ENCODE data around the gene TMEM255B. TPM values are rescaled to one million over a fixed set of nuclear protein-coding genes. Genes with fewer than 3 reads are reported as not detected.
"Not testable (repeated sequence)": the region's sequence is repeated elsewhere in the genome, so short reads cannot be mapped to it uniquely, and the experiment has no call there.

Gene TMEM255B
- polyA plus RNA-seq, 3 donors = 5.1 to 7.5 (median 5.9) TPM

DNA sequence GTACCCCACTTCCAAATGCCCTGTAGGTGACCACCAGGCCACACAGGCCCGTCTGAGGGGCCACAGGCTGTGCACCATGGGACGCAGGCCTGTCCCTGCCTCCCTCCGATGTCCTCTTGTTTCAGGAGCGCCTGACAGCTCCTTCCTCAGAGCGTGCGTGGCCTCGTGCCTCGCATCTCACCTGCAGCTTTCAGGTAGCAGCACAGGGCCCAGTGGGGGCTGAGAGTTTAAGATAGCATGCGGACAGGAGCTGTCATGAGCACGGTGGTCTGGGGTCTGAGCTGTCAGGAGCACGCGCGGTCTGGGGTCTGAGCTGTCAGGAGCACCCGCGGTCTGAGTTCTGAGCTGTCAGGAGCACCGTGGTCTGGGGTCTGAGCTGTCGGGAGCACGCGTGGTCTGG is 64.7 kb downstream of the TMEM255B start:
- DNase-seq = no peak
- Mint-ChIP-seq H3K27ac (no peak overlapping the region), H3K9me3 (peaks cover 19 to 83% (median 44%) of the 10 kb centered on the region in 7 donors), H3K27me3 (ENCODE audit: low read depth in 3 of 3) (peaks cover 0 to 2% (median 2%) of the 10 kb centered on the region in 3 donors), H3K4me1 (no peaks in the 10 kb centered on the region), H3K4me3 (no peak overlapping the region), H3K36me3 (peaks cover 37 to 80% of the 10 kb centered on the region in 2 donors)
- Histone ChIP-seq H3K4me2 (replicated peaks; ENCODE audit: extremely low read depth, low read length, poor library complexity, severe bottlenecking) (no peak overlapping the region), H3K27me3 (ENCODE audit: control insufficient read depth in 2 of 2, insufficient read depth in 2 of 2, low read length in 2 of 2) (no peaks in the 10 kb centered on the region), H3K27ac (ENCODE audit: low read depth in 1 of 2, low read length in 2 of 2) (no peak overlapping the region), H4K20me1 (ENCODE audit: insufficient read depth, low read length) (no peaks in the 10 kb centered on the region), H3K79me2 (ENCODE audit: insufficient read depth, low read length) (no peaks in the 10 kb centered on the region), H3K9me3 (replicated peaks in 1 of 2; ENCODE audit: control insufficient read depth in 1 of 2, insufficient read depth in 1 of 2, low read length in 2 of 2) (peaks cover 45 to 89% of the 10 kb centered on the region in 2 donors), H3K4me1 (ENCODE audit: control insufficient read depth in 1 of 2, insufficient read depth in 2 of 2, low read length in 2 of 2) (no peaks in the 10 kb centered on the region), H3K36me3 (replicated peaks in 1 of 2; ENCODE audit: control insufficient read depth in 1 of 2, insufficient read depth in 2 of 2, low read length in 2 of 2) (peaks cover 4 to 25% of the 10 kb centered on the region in 2 donors), H2AFZ (ENCODE audit: insufficient read depth, low read depth, low read length, poor library complexity, severe bottlenecking) (no peak overlapping the region), H3K4me3 (replicated peaks in 1 of 3; ENCODE audit: low read depth in 2 of 3, low read length in 3 of 3) (no peak overlapping the region), H3K9ac (ENCODE audit: insufficient read depth, low read length, poor library complexity, severe bottlenecking) (no peak overlapping the region)
- intact Hi-C loops (cut with micrococcal nuclease) = no loop called here
- 85% methylated on average over 15 of the region's 19 CpGs for WGBS (ENCODE audit: insufficient coverage)
- TF ChIP-seq, protein P1, sequence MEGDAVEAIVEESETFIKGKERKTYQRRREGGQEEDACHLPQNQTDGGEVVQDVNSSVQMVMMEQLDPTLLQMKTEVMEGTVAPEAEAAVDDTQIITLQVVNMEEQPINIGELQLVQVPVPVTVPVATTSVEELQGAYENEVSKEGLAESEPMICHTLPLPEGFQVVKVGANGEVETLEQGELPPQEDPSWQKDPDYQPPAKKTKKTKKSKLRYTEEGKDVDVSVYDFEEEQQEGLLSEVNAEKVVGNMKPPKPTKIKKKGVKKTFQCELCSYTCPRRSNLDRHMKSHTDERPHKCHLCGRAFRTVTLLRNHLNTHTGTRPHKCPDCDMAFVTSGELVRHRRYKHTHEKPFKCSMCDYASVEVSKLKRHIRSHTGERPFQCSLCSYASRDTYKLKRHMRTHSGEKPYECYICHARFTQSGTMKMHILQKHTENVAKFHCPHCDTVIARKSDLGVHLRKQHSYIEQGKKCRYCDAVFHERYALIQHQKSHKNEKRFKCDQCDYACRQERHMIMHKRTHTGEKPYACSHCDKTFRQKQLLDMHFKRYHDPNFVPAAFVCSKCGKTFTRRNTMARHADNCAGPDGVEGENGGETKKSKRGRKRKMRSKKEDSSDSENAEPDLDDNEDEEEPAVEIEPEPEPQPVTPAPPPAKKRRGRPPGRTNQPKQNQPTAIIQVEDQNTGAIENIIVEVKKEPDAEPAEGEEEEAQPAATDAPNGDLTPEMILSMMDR (IDR thresholded peaks at IDR 0.05) = no peak

DNA sequence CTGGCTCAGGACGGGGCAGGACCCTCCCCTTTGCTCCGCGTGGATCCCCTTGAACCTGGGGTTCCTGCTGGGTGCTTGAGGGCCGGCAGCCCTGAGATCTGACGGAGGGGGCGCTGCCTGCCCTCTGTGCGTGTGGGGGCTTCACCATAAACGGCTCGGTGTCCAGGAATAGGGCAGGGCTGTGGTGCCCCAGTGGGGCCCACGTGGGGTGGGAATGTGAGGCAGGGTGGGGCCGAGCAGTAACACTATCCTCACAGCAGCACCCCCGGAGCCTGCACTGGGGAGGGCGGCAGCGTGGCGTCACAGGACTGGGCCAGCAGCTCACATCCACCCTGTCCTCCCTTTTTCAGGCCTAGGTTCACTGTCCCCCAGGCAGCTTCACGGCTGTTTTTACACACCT is 66.8 kb downstream of the TMEM255B start:
- no peaks in the 10 kb centered on the region for H3K4me1 ChIP-seq (ENCODE audit: control insufficient read depth in 1 of 2, insufficient read depth in 2 of 2, low read length in 2 of 2)
- H3K4me3 ChIP-seq (replicated peaks in 1 of 3; ENCODE audit: low read depth in 2 of 3, low read length in 3 of 3) = no peak overlapping the region
- H4K20me1 ChIP-seq (ENCODE audit: insufficient read depth, low read length) = no peaks in the 10 kb centered on the region
- peaks cover 41 to 72% of the 10 kb centered on the region in 2 donors for H3K9me3 ChIP-seq (replicated peaks in 1 of 2; ENCODE audit: control insufficient read depth in 1 of 2, insufficient read depth in 1 of 2, low read length in 2 of 2)
- Mint-ChIP-seq H3K27ac (no peak overlapping the region), H3K27me3 (ENCODE audit: low read depth in 3 of 3) (peaks cover 0 to 2% (median 2%) of the 10 kb centered on the region in 3 donors), H3K9me3 (peaks cover 14 to 71% (median 37%) of the 10 kb centered on the region in 7 donors), H3K36me3 (peaks cover 37 to 72% of the 10 kb centered on the region in 2 donors), H3K4me1 (no peaks in the 10 kb centered on the region), H3K4me3 (no peak overlapping the region)
- no peak overlapping the region for H3K4me2 ChIP-seq (replicated peaks; ENCODE audit: extremely low read depth, low read length, poor library complexity, severe bottlenecking)
- H3K9ac ChIP-seq (ENCODE audit: insufficient read depth, low read length, poor library complexity, severe bottlenecking) = no peak overlapping the region
- no peaks in the 10 kb centered on the region for H3K79me2 ChIP-seq (ENCODE audit: insufficient read depth, low read length)
- intact Hi-C loops (cut with micrococcal nuclease) = no loop called here
- TF ChIP-seq, protein P1 (IDR thresholded peaks at IDR 0.05) = no peak
- H3K27me3 ChIP-seq (ENCODE audit: control insufficient read depth in 2 of 2, insufficient read depth in 2 of 2, low read length in 2 of 2) = no peaks in the 10 kb centered on the region
- no peak overlapping the region for H2AFZ ChIP-seq (ENCODE audit: insufficient read depth, low read depth, low read length, poor library complexity, severe bottlenecking)
- no peak overlapping the region for H3K27ac ChIP-seq (ENCODE audit: low read depth in 1 of 2, low read length in 2 of 2)
- 97% methylated on average over 13 of the region's 16 CpGs for WGBS (ENCODE audit: insufficient coverage)
- DNase-seq = no peak
- peaks cover 4 to 25% of the 10 kb centered on the region in 2 donors for H3K36me3 ChIP-seq (replicated peaks in 1 of 2; ENCODE audit: control insufficient read depth in 1 of 2, insufficient read depth in 2 of 2, low read length in 2 of 2)

DNA sequence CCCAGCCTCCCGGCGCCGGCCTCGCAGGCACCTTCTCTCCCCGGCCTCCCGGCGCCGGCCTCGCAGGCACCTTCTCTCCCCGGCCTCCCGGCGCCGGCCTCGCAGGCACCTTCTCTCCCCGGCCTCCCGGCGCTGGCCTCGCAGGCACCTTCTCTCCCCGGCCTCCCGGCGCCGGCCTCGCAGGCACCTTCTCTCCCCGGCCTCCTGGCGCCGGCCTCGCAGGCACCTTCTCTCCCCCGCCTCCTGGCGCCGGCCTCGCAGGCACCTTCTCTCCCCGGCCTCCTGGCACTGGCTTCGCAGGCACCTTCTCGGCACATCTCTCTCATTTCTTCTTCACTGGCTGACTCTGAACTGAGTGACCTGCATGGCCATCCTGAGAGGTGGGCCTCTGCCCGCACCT is 67.4 kb downstream of the TMEM255B start:
- Histone ChIP-seq H3K36me3 (replicated peaks in 1 of 2; ENCODE audit: control insufficient read depth in 1 of 2, insufficient read depth in 2 of 2, low read length in 2 of 2) (peaks cover 4 to 20% of the 10 kb centered on the region in 2 donors), H3K9me3 (replicated peaks in 1 of 2; ENCODE audit: control insufficient read depth in 1 of 2, insufficient read depth in 1 of 2, low read length in 2 of 2) (peaks cover 35 to 66% of the 10 kb centered on the region in 2 donors)
- H3K27me3 Mint-ChIP-seq (ENCODE audit: low read depth in 3 of 3); H3K9ac ChIP-seq (ENCODE audit: insufficient read depth, low read length, poor library complexity, severe bottlenecking); H4K20me1 ChIP-seq (ENCODE audit: insufficient read depth, low read length); H3K27ac ChIP-seq (ENCODE audit: low read depth in 1 of 2, low read length in 2 of 2); H3K4me3 Mint-ChIP-seq; DNase-seq; H3K4me1 ChIP-seq (ENCODE audit: control insufficient read depth in 1 of 2, insufficient read depth in 2 of 2, low read length in 2 of 2); H3K27me3 ChIP-seq (ENCODE audit: control insufficient read depth in 2 of 2, insufficient read depth in 2 of 2, low read length in 2 of 2); H3K27ac Mint-ChIP-seq; H3K4me2 ChIP-seq (replicated peaks; ENCODE audit: extremely low read depth, low read length, poor library complexity, severe bottlenecking); H2AFZ ChIP-seq (ENCODE audit: insufficient read depth, low read depth, low read length, poor library complexity, severe bottlenecking); intact Hi-C loops (cut with micrococcal nuclease); H3K4me3 ChIP-seq (replicated peaks in 1 of 3; ENCODE audit: low read depth in 2 of 3, low read length in 3 of 3); H3K79me2 ChIP-seq (ENCODE audit: insufficient read depth, low read length); H3K4me1 Mint-ChIP-seq: not testable (repeated sequence)
- peaks cover 9 to 68% (median 33%) of the 10 kb centered on the region in 7 donors for H3K9me3 Mint-ChIP-seq
- 93% methylated on average over 10 of the region's 35 CpGs for WGBS (ENCODE audit: insufficient coverage)
- peaks cover 34 to 66% of the 10 kb centered on the region in 2 donors for H3K36me3 Mint-ChIP-seq

Measured in CD14-positive monocyte (primary cell).